CD4-positive, CD25-positive, alpha-beta regulatory T cell (primary cell): Measurements from ENCODE around the gene PBRM1. TPM values are rescaled to one million over a fixed set of nuclear protein-coding genes. Genes with fewer than 3 reads are reported as not detected.
A peak's percentile ranks its signal among the peaks of the same experiment; 100 is the strongest.

Experiments used
- ATAC-seq, 2 donors: fragments of 150-1000 bp; cut with Tn5 transposase; one replicate each; pipeline ENCODE4 v1.10.0; 2021; ENCODE audit warnings: low read depth in 2 of 2, moderate number of reproducible peaks in 2 of 2, moderate library complexity in 1 of 2
- DNase-seq, 3 donors: peaks; one replicate each; pipeline versions ENCODE4 v3.0.0 to v3.0.0-alpha.2; 2012 to 2022; ENCODE audit warnings: mixed read lengths in 1 of 3
- H3K27ac ChIP-seq: one replicate; pipeline ENCODE4 v1.7.0; 2013; ENCODE audit warnings: mild to moderate bottlenecking, low read length; ENCODE audit not compliant: insufficient read depth, poor library complexity, severe bottlenecking
- H3K27me3 ChIP-seq: one replicate; pipeline ENCODE4 v1.7.0; 2013; ENCODE audit warnings: low read length; ENCODE audit not compliant: control insufficient read depth, insufficient read depth
- H3K36me3 ChIP-seq: one replicate; pipeline ENCODE4 v1.7.0; 2013; ENCODE audit warnings: mild to moderate bottlenecking, low read length, moderate library complexity; ENCODE audit not compliant: control insufficient read depth, insufficient read depth
- H3K4me1 ChIP-seq: 2 replicates; pipeline ENCODE4 v1.7.0; 2013; ENCODE audit warnings: mild to moderate bottlenecking, low read length; ENCODE audit not compliant: insufficient read depth, control insufficient read depth, poor library complexity, severe bottlenecking
- H3K4me3 ChIP-seq: one replicate; pipeline ENCODE4 v1.7.0; 2013; ENCODE audit warnings: low read depth, mild to moderate bottlenecking, low read length, moderate library complexity
- H3K9me3 ChIP-seq, 2 experiments: 1 replicate in 1 of 2; 2 replicates in 1 of 2; pipeline ENCODE4 v1.7.0; 2013; ENCODE audit warnings: low read length in 2 of 2, mild to moderate bottlenecking in 1 of 2, moderate library complexity in 1 of 2; ENCODE audit not compliant: control insufficient read depth in 2 of 2
- H3K27ac Mint-ChIP-seq, 3 donors: one replicate each; pipeline ENCODE4 v1.8.0; 2020 to 2022; ENCODE audit warnings: mild to moderate bottlenecking in 3 of 3, mixed read lengths in 3 of 3, moderate library complexity in 2 of 3
- H3K27me3 Mint-ChIP-seq: one replicate; pipeline ENCODE4 v1.8.0; 2022; ENCODE audit warnings: mild to moderate bottlenecking, mixed read lengths
- H3K36me3 Mint-ChIP-seq: one replicate; pipeline ENCODE4 v1.8.0; 2020; ENCODE audit warnings: mixed read lengths
- H3K4me1 Mint-ChIP-seq, 4 donors: one replicate each; pipeline ENCODE4 v1.8.0; 2020 to 2022; ENCODE audit warnings: mixed read lengths in 4 of 4, mild to moderate bottlenecking in 1 of 4
- H3K4me3 Mint-ChIP-seq, 4 donors: one replicate each; pipeline ENCODE4 v1.8.0; 2020 to 2022; ENCODE audit warnings: mild to moderate bottlenecking in 4 of 4, mixed read lengths in 4 of 4, moderate library complexity in 3 of 4
- H3K9me3 Mint-ChIP-seq, 7 donors: one replicate each; pipeline ENCODE4 v1.8.0; 2020 to 2022; ENCODE audit warnings: mixed read lengths in 7 of 7, mild to moderate bottlenecking in 3 of 7, moderate library complexity in 2 of 7
- polyA plus RNA-seq, 4 donors: library from polyadenylated mRNA; unstranded; fragments of 300-500 nt; fragmentation: Illumina TruSeq; gene quantifications; one replicate each; pipeline ENCODE4 v1.2.3, GENCODE V29; 2021
- total RNA-seq: library from RNA; stranded (reverse); gene quantifications from one replicate; pipeline ENCODE4 v1.2.3, GENCODE V29; 2022

Gene PBRM1
- total and polyA plus RNA-seq, 5 donors from 2014 or later: 58.7 to 73.4 (median 66.4) TPM

- H3K36me3 Mint-ChIP-seq: peaks cover 60% of the 10 kb centered on the region
- Histone ChIP-seq H3K4me1 (no peaks in the 10 kb centered on the region), H3K4me3 (no peak overlapping the region), H3K9me3 (peaks cover 10 to 16% of the 10 kb centered on the region in 2 experiments), H3K27ac (no peak overlapping the region), H3K27me3 (no peaks in the 10 kb centered on the region), H3K36me3 (peaks cover 48% of the 10 kb centered on the region)
- H3K4me1 Mint-ChIP-seq: no peaks in the 10 kb centered on the region
- DNase-seq: no peak
- peaks cover 0 to 13% (median 5%) of the 10 kb centered on the region in 7 donors for H3K9me3 Mint-ChIP-seq
- no peaks in the 10 kb centered on the region for H3K27me3 Mint-ChIP-seq
- H3K4me3 Mint-ChIP-seq: no peak overlapping the region
- no peak overlapping the region for H3K27ac Mint-ChIP-seq
- no peak for ATAC-seq
Measured at GRCh38 chr3:52600258-52600657, 85.5 kb downstream of the PBRM1 start.

DNA sequence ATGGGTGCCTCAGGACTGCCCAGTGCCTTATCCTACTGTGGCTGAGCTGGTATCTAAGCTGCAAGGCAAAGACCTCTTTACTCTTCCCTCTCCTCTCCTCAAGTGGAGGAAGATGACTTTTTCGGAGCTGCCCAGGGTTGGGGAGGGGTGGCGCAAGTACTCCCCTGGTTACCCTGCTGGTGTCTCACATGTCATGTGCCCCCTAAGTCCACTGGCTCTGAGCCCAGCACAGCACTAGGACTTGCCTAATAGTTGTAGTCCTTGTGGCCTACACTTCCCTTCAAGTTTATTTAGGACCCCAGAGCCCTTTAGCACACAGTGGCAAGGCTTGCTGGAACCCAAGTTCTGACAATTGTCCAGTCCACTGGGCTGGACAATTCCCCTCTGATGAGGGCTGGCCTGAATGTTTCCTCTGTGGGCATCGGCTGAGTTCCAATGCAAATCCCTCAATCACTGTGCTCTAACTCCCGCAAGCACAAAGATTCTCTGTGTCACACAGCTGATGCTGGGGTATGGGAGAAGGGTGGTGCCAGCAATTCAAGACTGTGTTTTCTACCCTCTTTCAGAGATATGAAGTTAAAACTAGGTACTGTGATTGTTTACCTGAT lies 89.0 kb downstream of the PBRM1 start:
- Mint-ChIP-seq H3K4me1 (no peaks in the 10 kb centered on the region), H3K4me3 (no peak overlapping the region), H3K9me3 (peaks cover 0 to 12% (median 2%) of the 10 kb centered on the region in 7 donors), H3K36me3 (peaks cover 51% of the 10 kb centered on the region), H3K27me3 (no peaks in the 10 kb centered on the region), H3K27ac (no peak overlapping the region)
- Histone ChIP-seq H3K36me3 (peaks cover 18% of the 10 kb centered on the region), H3K27ac (no peak overlapping the region), H3K4me3 (no peak overlapping the region), H3K9me3 (peaks cover 10 to 12% of the 10 kb centered on the region in 2 experiments), H3K27me3 (no peaks in the 10 kb centered on the region), H3K4me1 (no peaks in the 10 kb centered on the region)
- no peak for ATAC-seq
- no peak for DNase-seq

GRCh38 chr3:52593103-52593502 lies 92.6 kb downstream of the PBRM1 start:
- Mint-ChIP-seq H3K9me3 (no peaks in the 10 kb centered on the region), H3K4me1 (no peaks in the 10 kb centered on the region), H3K36me3 (peaks cover 50% of the 10 kb centered on the region), H3K27me3 (no peaks in the 10 kb centered on the region), H3K27ac (peak overlapping the region in 1 of 3 donors; percentile 78), H3K4me3 (no peak overlapping the region)
- no peak overlapping the region for H3K27ac ChIP-seq
- peaks cover 15% of the 10 kb centered on the region for H3K36me3 ChIP-seq
- no peak for DNase-seq
- ATAC-seq: no peak
- no peaks in the 10 kb centered on the region for H3K4me1 ChIP-seq
- H3K27me3 ChIP-seq: no peaks in the 10 kb centered on the region
- H3K4me3 ChIP-seq: no peak overlapping the region
- H3K9me3 ChIP-seq: no peaks in the 10 kb centered on the region

DNA sequence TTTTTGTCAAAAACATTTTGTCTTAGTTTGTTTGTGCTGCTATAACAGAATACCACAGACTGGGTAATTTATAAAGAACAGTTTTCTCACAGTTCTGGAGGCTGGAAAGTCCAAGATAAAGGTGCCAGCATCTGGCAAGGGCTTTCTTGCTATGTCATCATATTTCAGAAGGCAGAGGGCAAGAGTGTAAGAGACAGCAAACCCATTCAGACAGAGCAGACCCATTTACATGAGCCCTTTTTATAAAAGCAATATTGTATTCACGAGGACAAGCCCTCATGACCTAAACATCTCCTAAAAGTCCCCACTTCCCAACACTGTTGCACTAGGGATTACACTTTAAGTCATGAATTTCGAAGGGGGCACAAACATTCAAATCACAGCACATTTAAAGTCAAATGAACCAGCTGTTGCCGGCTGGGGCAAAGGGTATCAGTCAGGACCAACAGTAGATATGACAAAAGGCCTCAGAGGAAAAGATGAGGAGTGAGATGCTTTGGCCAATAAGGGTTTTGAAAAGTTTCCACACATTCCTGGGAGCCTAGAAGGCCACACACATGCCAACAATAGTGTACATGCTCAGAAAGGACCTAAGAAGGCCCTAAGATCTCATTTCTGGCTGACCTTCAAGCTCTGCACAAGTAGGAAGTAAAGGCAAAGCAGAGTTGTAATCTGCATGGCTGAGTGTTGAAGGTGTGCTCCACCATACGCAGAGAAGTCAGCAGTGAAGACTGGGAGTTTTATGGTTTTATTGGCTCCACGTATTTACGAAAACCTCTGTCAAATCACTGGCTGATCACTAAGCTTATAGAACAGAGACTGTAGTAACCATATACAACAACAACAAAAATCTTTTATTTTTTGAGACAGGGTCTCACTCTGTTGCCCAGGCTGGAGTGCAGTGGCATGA lies 111.4 kb downstream of the PBRM1 start:
- no peaks in the 10 kb centered on the region for H3K27me3 Mint-ChIP-seq
- Histone ChIP-seq H3K27ac (no peak overlapping the region), H3K4me3 (no peak overlapping the region), H3K27me3 (no peaks in the 10 kb centered on the region), H3K9me3 (no peaks in the 10 kb centered on the region), H3K4me1 (no peaks in the 10 kb centered on the region), H3K36me3 (peaks cover 49% of the 10 kb centered on the region)
- H3K4me1 Mint-ChIP-seq: peaks cover 0 to 4% (median 3%) of the 10 kb centered on the region in 4 donors
- peaks cover 0 to 3% (median 0%) of the 10 kb centered on the region in 7 donors for H3K9me3 Mint-ChIP-seq
- no peak overlapping the region for H3K4me3 Mint-ChIP-seq
- H3K36me3 Mint-ChIP-seq: peaks cover 49% of the 10 kb centered on the region
- no peak overlapping the region for H3K27ac Mint-ChIP-seq
- DNase-seq (no peak), ATAC-seq (no peak)

GRCh38 chr3:52572221-52572620 lies 113.5 kb downstream of the PBRM1 start:
- peaks cover 34% of the 10 kb centered on the region for H3K36me3 Mint-ChIP-seq
- Histone ChIP-seq H3K4me3 (no peak overlapping the region), H3K9me3 (no peaks in the 10 kb centered on the region), H3K27me3 (no peaks in the 10 kb centered on the region), H3K4me1 (no peaks in the 10 kb centered on the region), H3K27ac (no peak overlapping the region), H3K36me3 (peaks cover 28% of the 10 kb centered on the region)
- peaks cover 0 to 3% (median 0%) of the 10 kb centered on the region in 7 donors for H3K9me3 Mint-ChIP-seq
- no peaks in the 10 kb centered on the region for H3K27me3 Mint-ChIP-seq
- ATAC-seq (no peak), DNase-seq (no peak)
- peaks cover 0 to 4% (median 1%) of the 10 kb centered on the region in 4 donors for H3K4me1 Mint-ChIP-seq
- no peak overlapping the region for H3K4me3 Mint-ChIP-seq
- no peak overlapping the region for H3K27ac Mint-ChIP-seq

DNA sequence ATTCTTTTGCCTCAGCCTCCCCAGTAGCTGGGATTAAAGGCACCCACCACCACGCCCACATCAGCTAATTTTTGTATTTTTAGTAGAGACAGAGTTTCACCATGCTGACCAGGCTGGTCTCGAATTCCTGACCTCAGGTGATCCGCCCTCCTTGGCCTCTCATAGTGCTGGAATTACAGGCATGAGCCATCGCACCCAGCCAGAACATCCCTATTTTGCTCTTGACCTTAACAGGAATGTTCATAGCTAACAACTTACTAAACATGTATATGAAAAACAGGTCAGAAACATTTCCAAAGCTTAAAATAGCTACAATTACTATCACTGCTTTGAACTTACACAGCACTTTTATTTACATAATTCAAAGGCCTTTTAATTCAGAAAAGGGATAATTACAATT lies 115.6 kb downstream of the PBRM1 start:
- peaks cover 22% of the 10 kb centered on the region for H3K36me3 Mint-ChIP-seq
- H3K9me3 ChIP-seq: no peaks in the 10 kb centered on the region
- no peak overlapping the region for H3K27ac ChIP-seq
- H3K36me3 ChIP-seq: peaks cover 18% of the 10 kb centered on the region
- no peaks in the 10 kb centered on the region for H3K9me3 Mint-ChIP-seq
- no peak overlapping the region for H3K4me3 ChIP-seq
- no peak for ATAC-seq
- no peak overlapping the region for H3K4me3 Mint-ChIP-seq
- no peaks in the 10 kb centered on the region for H3K27me3 Mint-ChIP-seq
- H3K27me3 ChIP-seq: no peaks in the 10 kb centered on the region
- no peaks in the 10 kb centered on the region for H3K4me1 ChIP-seq
- no peak for DNase-seq
- peak overlapping the region in 2 of 3 donors; percentile 13 to 86 for H3K27ac Mint-ChIP-seq
- peaks cover 0 to 4% (median 1%) of the 10 kb centered on the region in 4 donors for H3K4me1 Mint-ChIP-seq

DNA sequence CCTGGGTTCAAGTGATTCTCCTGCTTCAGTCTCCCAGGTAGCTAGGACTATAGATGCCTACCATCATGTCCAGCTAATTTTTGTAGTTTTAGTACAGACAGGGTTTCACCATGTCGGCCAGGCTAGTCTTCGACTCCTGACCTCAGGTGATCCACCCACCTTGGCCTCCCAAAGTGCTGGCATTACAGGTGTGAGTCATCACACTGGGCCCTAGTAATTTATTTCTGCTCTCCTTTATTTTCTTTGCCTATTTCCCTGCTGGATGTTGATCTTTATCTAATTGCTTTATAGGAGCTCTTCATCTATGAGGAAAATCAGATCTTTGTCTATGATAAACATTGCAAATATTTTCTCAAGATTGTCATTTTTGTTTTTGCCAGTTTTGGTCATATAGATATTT lies 117.6 kb downstream of the PBRM1 start:
- no peaks in the 10 kb centered on the region for H3K4me1 ChIP-seq
- ATAC-seq: no peak
- peaks cover 0 to 5% (median 0%) of the 10 kb centered on the region in 4 donors for H3K4me1 Mint-ChIP-seq
- peaks cover 16% of the 10 kb centered on the region for H3K36me3 ChIP-seq
- no peak overlapping the region for H3K4me3 Mint-ChIP-seq
- peaks cover 23% of the 10 kb centered on the region for H3K36me3 Mint-ChIP-seq
- H3K4me3 ChIP-seq: no peak overlapping the region
- no peaks in the 10 kb centered on the region for H3K27me3 Mint-ChIP-seq
- no peaks in the 10 kb centered on the region for H3K27me3 ChIP-seq
- no peak for DNase-seq
- H3K27ac ChIP-seq: no peak overlapping the region
- no peaks in the 10 kb centered on the region for H3K9me3 Mint-ChIP-seq
- no peaks in the 10 kb centered on the region for H3K9me3 ChIP-seq
- peak overlapping the region in 1 of 3 donors; percentile 62 for H3K27ac Mint-ChIP-seq
